Upper lobe of left lung (tissue), 6 donors: ENCODE data around the gene RASGRF2. TPM values are rescaled to one million over a fixed set of nuclear protein-coding genes. Genes with fewer than 3 reads are reported as not detected.

Experiments used
- ATAC-seq, 2 donors: fragments of 200-7000 bp; cut with Tn5 transposase; one replicate each; pipeline ENCODE4 v1.9.1; 2022; ENCODE audit warnings: mild to moderate bottlenecking in 2 of 2, moderate library complexity in 2 of 2; ENCODE audit not compliant: low FRiP score in 2 of 2
- DNase-seq, 2 donors: peaks; one replicate each; pipeline ENCODE4 v3.0.0-alpha.2; 2019 to 2020
- H3K27ac ChIP-seq, 4 donors: fragments of 200-600 bp; sonication (generic); one replicate each; pipeline ENCODE4 v1.5.1; 2016 to 2019
- H3K27me3 ChIP-seq, 4 donors: fragments of 200-600 bp; sonication (generic); one replicate each; pipeline ENCODE4 v1.5.1; 2017 to 2019
- H3K36me3 ChIP-seq, 4 donors: fragments of 200-600 bp; sonication (generic); one replicate each; pipeline ENCODE4 v1.5.1; 2016 to 2019
- H3K4me1 ChIP-seq, 4 donors: fragments of 200-600 bp; sonication (generic); one replicate each; pipeline ENCODE4 v1.5.1; 2018 to 2019
- H3K4me3 ChIP-seq, 4 donors: fragments of 200-600 bp; sonication (generic); one replicate each; pipeline ENCODE4 v1.5.1; 2017 to 2019; ENCODE audit warnings: mild to moderate bottlenecking in 2 of 4, moderate library complexity in 1 of 4
- H3K9me3 ChIP-seq, 4 donors: fragments of 200-600 bp; sonication (generic); one replicate each; pipeline ENCODE4 v1.5.1; 2018 to 2019
- CTCF ChIP-seq, 6 experiments: fragments of 450-650 bp in 4 of 6; fragments of 200-600 bp in 2 of 6; sonication (generic) in 2 of 6; IDR thresholded peaks; one replicate each; pipeline ENCODE4 v1.5.1; 2016 to 2019; ENCODE audit warnings: antibody characterized with exemption in 6 of 6
- EP300 ChIP-seq, 4 donors: sonication (generic); formaldehyde crosslinking; IDR thresholded peaks; one replicate each; pipeline ENCODE4 v1.5.1; 2017; ENCODE audit warnings: antibody characterized with exemption in 4 of 4, control low read depth in 2 of 4
- POLR2A ChIP-seq, 4 donors: fragments of 450-650 bp; IDR thresholded peaks; one replicate each; pipeline ENCODE4 v1.5.1; 2016 to 2017; ENCODE audit warnings: antibody characterized with exemption in 4 of 4, mild to moderate bottlenecking in 2 of 4
- POLR2AphosphoS5 ChIP-seq, 2 donors: sonication (generic); formaldehyde crosslinking; IDR thresholded peaks; one replicate each; pipeline ENCODE4 v1.5.1; 2017; ENCODE audit warnings: antibody characterized with exemption in 2 of 2
- WGBS, 2 donors: methylation state at CpG; one replicate each; pipeline ENCODE4 v1.1.5; 2017 to 2018; 5-methylcytosine and 5-hydroxymethylcytosine counted together
- total RNA-seq, 6 donors: library from RNA; depleted of rRNA in 4 of 6; stranded (reverse); fragments of >200 nt in 4 of 6; gene quantifications; one replicate each; pipeline versions ENCODE4 v1.1.0 to v1.2.1, GENCODE V29; 2016 to 2021
- donor health status: DM: no; HTN: no; CAD: no; lungs with moderate emphysema.
- donor health status: DM: no; HTN: yes; CAD: no; lungs with severe emphysema.

RASGRF2 gene
- total RNA-seq, 6 donors from 2014 or later, result 1.5 to 10.5 (median 4.9) TPM

GRCh38 chr5:81234801-81235200, 274.6 kb downstream of the RASGRF2 start:
- ATAC-seq (no peak), DNase-seq (no peak)
- H3K27me3 ChIP-seq, result no peaks in the 10 kb centered on the region
- no peaks in the 10 kb centered on the region for H3K36me3 ChIP-seq
- TF ChIP-seq POLR2AphosphoS5 (IDR thresholded peaks at IDR 0.05), result no peak
- TF ChIP-seq EP300 (IDR thresholded peaks at IDR 0.05), result no peak
- no peak for TF ChIP-seq CTCF (IDR thresholded peaks at IDR 0.05)
- TF ChIP-seq POLR2A (IDR thresholded peaks at IDR 0.05), result no peak
- H3K4me3 ChIP-seq, result no peak overlapping the region
- 57 to 73% methylated on average over 2 to 3 of the region's 3 CpGs for whole genome bisulfite sequencing, 2 donors
- H3K4me1 ChIP-seq, result peaks cover 9 to 22% (median 15%) of the 10 kb centered on the region in 4 donors
- H3K9me3 ChIP-seq, result no peaks in the 10 kb centered on the region
- H3K27ac ChIP-seq, result no peak overlapping the region

GRCh38 chr5:81235287-81236072, 275.3 kb downstream of the RASGRF2 start:
- DNase-seq (no peak), ATAC-seq (no peak)
- no peaks in the 10 kb centered on the region for H3K27me3 ChIP-seq
- H3K9me3 ChIP-seq, result no peaks in the 10 kb centered on the region
- H3K4me3 ChIP-seq, result no peak overlapping the region
- peaks cover 9 to 22% (median 15%) of the 10 kb centered on the region in 4 donors for H3K4me1 ChIP-seq
- H3K36me3 ChIP-seq, result no peaks in the 10 kb centered on the region
- TF ChIP-seq POLR2AphosphoS5 (IDR thresholded peaks at IDR 0.05) (no peak), POLR2A (IDR thresholded peaks at IDR 0.05) (no peak), EP300 (IDR thresholded peaks at IDR 0.05) (no peak), CTCF (IDR thresholded peaks at IDR 0.05) (no peak)
- no peak overlapping the region for H3K27ac ChIP-seq
- whole genome bisulfite sequencing, 2 donors, result 73 to 74% methylated on average over 7 to 10 of the region's 10 CpGs

- Histone ChIP-seq H3K4me1 (peaks cover 6 to 13% (median 10%) of the 10 kb centered on the region in 4 donors), H3K4me3 (no peak overlapping the region), H3K9me3 (no peaks in the 10 kb centered on the region), H3K27ac (no peak overlapping the region), H3K27me3 (no peaks in the 10 kb centered on the region), H3K36me3 (no peaks in the 10 kb centered on the region)
- no peak for DNase-seq
- no peak for ATAC-seq
- WGBS, 2 donors, result 92 to 93% methylated on average over 4 of the region's 4 CpGs
- no peak for TF ChIP-seq EP300 (IDR thresholded peaks at IDR 0.05)
- no peak for TF ChIP-seq CTCF (IDR thresholded peaks at IDR 0.05)
- no peak for TF ChIP-seq POLR2AphosphoS5 (IDR thresholded peaks at IDR 0.05)
- no peak for TF ChIP-seq POLR2A (IDR thresholded peaks at IDR 0.05)
These were observed 278.3 kb downstream of the RASGRF2 start for GRCh38 chr5:81238460-81238859.

GRCh38 chr5:81239613-81240012, 279.4 kb downstream of the RASGRF2 start:
- ATAC-seq, result no peak

More at GRCh38 chr5:81239613-81240012, 279.4 kb downstream of the RASGRF2 start:
- no peaks in the 10 kb centered on the region for H3K9me3 ChIP-seq
- no peaks in the 10 kb centered on the region for H3K36me3 ChIP-seq
- H3K27ac ChIP-seq, result no peak overlapping the region
- peaks cover 4 to 9% (median 7%) of the 10 kb centered on the region in 4 donors for H3K4me1 ChIP-seq
- DNase-seq, result no peak
- TF ChIP-seq CTCF (IDR thresholded peaks at IDR 0.05) (no peak), POLR2AphosphoS5 (IDR thresholded peaks at IDR 0.05) (no peak), POLR2A (IDR thresholded peaks at IDR 0.05) (no peak), EP300 (IDR thresholded peaks at IDR 0.05) (no peak)
- H3K27me3 ChIP-seq, result no peaks in the 10 kb centered on the region
- H3K4me3 ChIP-seq, result no peak overlapping the region
- WGBS, 2 donors, result 89% methylated on average over 4 to 5 of the region's 5 CpGs
